Activated T-helper 17 cell treated with anti-CD3 and anti-CD28 coated beads, Interleukin-2, amount 50 U/mL, for 72 hours (primary cell): Measurements from ENCODE around the gene CHN2. TPM values are rescaled to one million over a fixed set of nuclear protein-coding genes. Genes with fewer than 3 reads are reported as not detected.

ENCODE experiments used
- ATAC-seq: fragments of 150-1000 bp; cut with Tn5 transposase; replicated peaks from 2 replicates; pipeline ENCODE4 v1.10.0; 2021; ENCODE audit warnings: mild to moderate bottlenecking, moderate library complexity
- H3K27ac Mint-ChIP-seq: one replicate; pipeline ENCODE4 v1.8.0; 2022; ENCODE audit warnings: mixed read lengths
- H3K27me3 Mint-ChIP-seq: one replicate; pipeline ENCODE4 v1.8.0; 2022; ENCODE audit warnings: mixed read lengths
- H3K36me3 Mint-ChIP-seq: one replicate; pipeline ENCODE4 v1.8.0; 2022; ENCODE audit warnings: low read depth, mild to moderate bottlenecking, mixed read lengths
- H3K4me1 Mint-ChIP-seq: one replicate; pipeline ENCODE4 v1.8.0; 2022; ENCODE audit warnings: mixed read lengths
- H3K4me3 Mint-ChIP-seq: one replicate; pipeline ENCODE4 v1.8.0; 2022; ENCODE audit warnings: mild to moderate bottlenecking, mixed read lengths
- H3K9me3 Mint-ChIP-seq: one replicate; pipeline ENCODE4 v1.8.0; 2022; ENCODE audit warnings: mixed read lengths
- total RNA-seq, 2 donors: library from RNA; stranded (reverse); gene quantifications; one replicate each; pipeline ENCODE4 v1.2.3, GENCODE V29; 2022

The CHN2 gene
- total RNA-seq, 2 donors from 2014 or later, result 0.85 TPM; not detected in 1

DNA sequence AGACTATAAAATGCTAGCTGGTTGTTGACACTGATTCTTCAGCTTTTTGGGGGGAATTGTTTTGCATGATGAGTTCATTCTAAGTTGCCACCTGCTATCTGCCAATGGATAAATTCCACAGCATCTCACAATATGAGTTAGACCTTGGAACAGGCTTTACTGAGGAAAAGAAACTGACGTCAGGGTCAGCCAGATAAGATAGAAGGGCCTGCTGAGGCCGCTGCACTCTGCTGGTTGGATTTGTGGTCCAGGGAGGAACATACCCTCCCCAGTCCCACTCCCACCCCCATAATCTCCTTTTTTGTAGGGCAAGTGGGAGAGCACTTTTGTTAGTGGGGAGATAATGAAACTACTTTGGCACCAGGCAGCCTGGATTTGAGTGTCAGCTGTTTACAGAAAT lies 258.4 kb downstream of the CHN2 start:
- Mint-ChIP-seq H3K36me3 (no peaks in the 10 kb centered on the region), H3K27ac (no peak overlapping the region), H3K4me1 (no peaks in the 10 kb centered on the region), H3K9me3 (no peaks in the 10 kb centered on the region), H3K27me3 (no peaks in the 10 kb centered on the region), H3K4me3 (no peak overlapping the region)
- ATAC-seq, result no peak

DNA sequence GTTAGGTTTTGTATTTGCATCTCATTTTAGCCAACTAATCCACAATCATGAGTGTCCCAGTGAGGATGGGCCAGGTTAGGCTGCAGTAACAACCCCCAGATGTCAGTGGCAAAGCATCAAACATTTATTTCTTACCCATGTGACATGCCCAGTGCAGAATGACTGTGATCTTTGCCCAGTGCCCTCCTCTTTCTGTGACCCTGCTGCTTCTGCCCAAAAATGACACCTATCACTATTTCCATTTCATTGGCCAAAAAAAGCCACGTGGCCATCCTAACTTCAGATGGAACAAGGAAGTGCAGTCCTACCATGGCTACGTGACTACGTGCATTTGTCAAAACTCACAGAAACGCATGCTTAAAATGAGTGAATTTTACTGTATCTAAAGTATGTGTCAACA lies 259.9 kb downstream of the CHN2 start:
- H3K27ac Mint-ChIP-seq, result no peak overlapping the region
- no peak overlapping the region for H3K4me3 Mint-ChIP-seq
- no peaks in the 10 kb centered on the region for H3K36me3 Mint-ChIP-seq
- no peaks in the 10 kb centered on the region for H3K4me1 Mint-ChIP-seq
- H3K9me3 Mint-ChIP-seq, result no peaks in the 10 kb centered on the region
- no peaks in the 10 kb centered on the region for H3K27me3 Mint-ChIP-seq
- ATAC-seq, result no peak

GRCh38 chr7:29454899-29455451 lies 260.4 kb downstream of the CHN2 start:
- no peak for ATAC-seq
- Mint-ChIP-seq H3K4me3 (no peak overlapping the region), H3K4me1 (no peaks in the 10 kb centered on the region), H3K27me3 (no peaks in the 10 kb centered on the region), H3K9me3 (no peaks in the 10 kb centered on the region), H3K36me3 (no peaks in the 10 kb centered on the region), H3K27ac (no peak overlapping the region)

- no peaks in the 10 kb centered on the region for H3K36me3 Mint-ChIP-seq
- H3K27ac Mint-ChIP-seq, result no peak overlapping the region
- H3K27me3 Mint-ChIP-seq, result no peaks in the 10 kb centered on the region
- H3K9me3 Mint-ChIP-seq, result no peaks in the 10 kb centered on the region
- ATAC-seq, result no peak
- H3K4me1 Mint-ChIP-seq, result no peaks in the 10 kb centered on the region
- H3K4me3 Mint-ChIP-seq, result no peak overlapping the region
These were observed 262.6 kb downstream of the CHN2 start for GRCh38 chr7:29457141-29457561.

DNA sequence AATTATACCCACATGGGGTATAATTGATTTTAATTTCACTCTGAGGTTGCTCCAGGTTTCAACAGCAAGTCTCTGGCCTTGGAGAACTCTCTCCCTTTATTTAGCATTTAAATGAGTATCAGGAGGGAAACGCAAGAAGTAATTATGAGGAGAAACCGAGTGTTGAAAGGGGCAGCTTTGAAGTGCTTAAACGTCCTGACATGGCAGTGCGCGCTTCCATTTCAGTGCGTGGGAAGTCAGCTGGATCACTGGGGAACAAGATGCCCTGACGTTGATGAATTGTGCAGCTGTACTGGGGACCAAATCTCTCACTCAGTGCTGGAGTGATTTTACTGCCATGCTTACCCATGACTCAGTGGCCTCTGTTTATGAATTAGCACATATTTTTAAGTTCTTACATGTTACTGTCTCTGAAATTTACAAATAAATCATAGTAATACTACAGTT lies 263.0 kb downstream of the CHN2 start:
- no peak overlapping the region for H3K27ac Mint-ChIP-seq
- H3K4me1 Mint-ChIP-seq, result no peaks in the 10 kb centered on the region
- no peak for ATAC-seq
- H3K27me3 Mint-ChIP-seq, result no peaks in the 10 kb centered on the region
- H3K4me3 Mint-ChIP-seq, result no peak overlapping the region
- no peaks in the 10 kb centered on the region for H3K9me3 Mint-ChIP-seq
- no peaks in the 10 kb centered on the region for H3K36me3 Mint-ChIP-seq

DNA sequence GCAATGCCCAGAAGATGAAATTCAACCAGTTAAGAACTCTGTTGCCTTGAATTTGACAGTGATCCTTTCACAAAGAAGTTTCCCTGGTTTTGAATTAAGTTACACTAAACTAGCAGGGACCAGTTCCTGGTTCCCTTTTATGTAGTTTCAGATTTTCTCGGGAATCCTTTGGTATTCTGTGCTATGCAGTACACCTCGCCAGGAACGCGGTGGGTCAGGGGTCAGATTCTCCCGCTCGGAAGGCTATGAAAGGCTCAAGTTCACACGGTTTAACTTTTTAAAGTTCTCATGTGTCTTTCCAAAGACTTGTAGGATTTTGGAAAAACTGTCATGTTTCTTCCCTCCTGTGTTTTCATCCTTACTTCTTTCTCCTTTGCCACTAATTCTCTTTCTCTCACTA lies 264.4 kb downstream of the CHN2 start:
- H3K4me3 Mint-ChIP-seq, result no peak overlapping the region
- H3K27ac Mint-ChIP-seq, result no peak overlapping the region
- H3K36me3 Mint-ChIP-seq, result no peaks in the 10 kb centered on the region
- H3K9me3 Mint-ChIP-seq, result no peaks in the 10 kb centered on the region
- no peaks in the 10 kb centered on the region for H3K4me1 Mint-ChIP-seq
- no peak for ATAC-seq
- no peaks in the 10 kb centered on the region for H3K27me3 Mint-ChIP-seq

- H3K4me3 Mint-ChIP-seq, result no peak overlapping the region
These were observed 265.0 kb downstream of the CHN2 start for GRCh38 chr7:29459589-29459988.

GRCh38 chr7:29461996-29462395 lies 267.4 kb downstream of the CHN2 start:
- H3K4me1 Mint-ChIP-seq, result no peaks in the 10 kb centered on the region
- H3K36me3 Mint-ChIP-seq, result no peaks in the 10 kb centered on the region
- H3K27me3 Mint-ChIP-seq, result no peaks in the 10 kb centered on the region
- no peak overlapping the region for H3K27ac Mint-ChIP-seq
- no peaks in the 10 kb centered on the region for H3K9me3 Mint-ChIP-seq
- ATAC-seq, result no peak
- no peak overlapping the region for H3K4me3 Mint-ChIP-seq

More at GRCh38 chr7:29459589-29459988, 265.0 kb downstream of the CHN2 start:
- ATAC-seq, result no peak
- Mint-ChIP-seq H3K4me1 (no peaks in the 10 kb centered on the region), H3K27me3 (no peaks in the 10 kb centered on the region), H3K9me3 (no peaks in the 10 kb centered on the region), H3K27ac (no peak overlapping the region), H3K36me3 (no peaks in the 10 kb centered on the region)

- H3K27ac Mint-ChIP-seq, result no peak overlapping the region
- no peaks in the 10 kb centered on the region for H3K4me1 Mint-ChIP-seq
- H3K9me3 Mint-ChIP-seq, result no peaks in the 10 kb centered on the region
- no peak overlapping the region for H3K4me3 Mint-ChIP-seq
- H3K27me3 Mint-ChIP-seq, result no peaks in the 10 kb centered on the region
- no peak for ATAC-seq
- H3K36me3 Mint-ChIP-seq, result no peaks in the 10 kb centered on the region
These were observed 269.1 kb downstream of the CHN2 start for GRCh38 chr7:29463504-29464158.

DNA sequence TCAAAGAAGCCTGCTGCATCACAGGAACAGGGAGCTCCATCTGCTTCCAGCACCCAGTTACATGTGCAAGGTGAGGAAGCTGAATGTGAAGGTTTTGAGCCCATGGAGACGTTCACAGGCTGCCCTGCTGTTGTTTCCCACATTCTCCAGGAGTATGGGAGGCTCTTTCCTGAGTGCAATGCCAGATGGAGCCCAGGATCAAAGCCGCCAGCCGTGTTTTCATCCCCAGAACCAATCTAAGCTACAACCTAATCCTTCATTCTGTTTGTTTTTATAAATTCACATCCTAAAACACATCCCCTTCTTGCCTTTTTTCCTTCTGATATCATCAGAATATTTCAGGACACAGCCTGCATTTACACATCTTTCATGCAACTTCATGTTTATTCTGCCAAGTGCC lies 270.2 kb downstream of the CHN2 start:
- no peaks in the 10 kb centered on the region for H3K9me3 Mint-ChIP-seq
- no peaks in the 10 kb centered on the region for H3K27me3 Mint-ChIP-seq
- H3K4me3 Mint-ChIP-seq, result no peak overlapping the region
- H3K36me3 Mint-ChIP-seq, result no peaks in the 10 kb centered on the region
- ATAC-seq, result no peak
- H3K4me1 Mint-ChIP-seq, result no peaks in the 10 kb centered on the region
- no peak overlapping the region for H3K27ac Mint-ChIP-seq

DNA sequence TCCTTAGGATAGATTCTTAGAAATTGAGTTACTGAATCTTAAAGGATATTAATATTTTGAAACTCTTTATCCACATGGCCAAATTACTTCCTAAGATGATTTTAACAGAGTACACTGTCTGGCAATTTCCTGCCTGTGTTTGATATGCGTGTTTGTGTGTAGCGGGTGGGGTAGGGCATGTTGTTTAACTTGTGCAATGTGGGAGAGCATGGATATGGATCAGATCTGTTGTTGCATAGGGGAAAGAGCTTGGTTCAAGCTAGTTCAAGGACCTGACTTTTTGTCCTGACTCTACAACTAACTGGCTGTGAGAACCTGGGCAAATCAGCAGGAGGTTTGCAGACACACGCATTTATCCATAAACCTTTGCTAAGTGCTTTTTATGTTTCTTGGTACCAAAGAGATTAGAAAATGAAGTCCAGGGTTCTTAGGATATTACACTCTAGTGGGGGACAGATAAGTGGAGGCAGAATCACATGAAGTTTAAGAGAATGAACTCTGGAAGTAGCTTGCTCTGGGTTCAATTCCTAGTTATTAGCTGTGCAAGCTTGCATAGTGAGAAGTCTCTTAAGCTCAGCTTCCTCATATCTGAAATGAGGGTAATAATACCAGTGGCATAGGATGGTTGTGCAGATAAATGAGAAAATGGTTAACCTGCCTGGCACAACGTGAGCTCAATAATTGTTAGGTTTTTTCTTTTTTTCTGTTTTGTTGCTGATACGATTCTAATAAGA lies 272.8 kb downstream of the CHN2 start:
- no peaks in the 10 kb centered on the region for H3K9me3 Mint-ChIP-seq
- no peak overlapping the region for H3K27ac Mint-ChIP-seq
- H3K4me3 Mint-ChIP-seq, result no peak overlapping the region
- H3K4me1 Mint-ChIP-seq, result no peaks in the 10 kb centered on the region
- no peaks in the 10 kb centered on the region for H3K36me3 Mint-ChIP-seq
- no peak for ATAC-seq
- no peaks in the 10 kb centered on the region for H3K27me3 Mint-ChIP-seq

- no peak overlapping the region for H3K27ac Mint-ChIP-seq
- H3K9me3 Mint-ChIP-seq, result no peaks in the 10 kb centered on the region
- H3K4me3 Mint-ChIP-seq, result no peak overlapping the region
- no peaks in the 10 kb centered on the region for H3K27me3 Mint-ChIP-seq
- ATAC-seq, result no peak
- H3K36me3 Mint-ChIP-seq, result no peaks in the 10 kb centered on the region
- no peaks in the 10 kb centered on the region for H3K4me1 Mint-ChIP-seq
These were observed 273.6 kb downstream of the CHN2 start for GRCh38 chr7:29468196-29468595.

GRCh38 chr7:29469281-29469680 lies 274.7 kb downstream of the CHN2 start:
- no peaks in the 10 kb centered on the region for H3K4me1 Mint-ChIP-seq

GRCh38 chr7:29469976-29470557 lies 275.5 kb downstream of the CHN2 start:
- Mint-ChIP-seq H3K4me1 (no peaks in the 10 kb centered on the region), H3K36me3 (no peaks in the 10 kb centered on the region), H3K27me3 (peaks cover 3% of the 10 kb centered on the region), H3K27ac (no peak overlapping the region), H3K4me3 (no peak overlapping the region), H3K9me3 (no peaks in the 10 kb centered on the region)
- no peak for ATAC-seq

More at GRCh38 chr7:29469281-29469680, 274.7 kb downstream of the CHN2 start:
- H3K9me3 Mint-ChIP-seq, result no peaks in the 10 kb centered on the region
- no peak overlapping the region for H3K4me3 Mint-ChIP-seq
- no peak overlapping the region for H3K27ac Mint-ChIP-seq
- ATAC-seq, result no peak
- H3K36me3 Mint-ChIP-seq, result no peaks in the 10 kb centered on the region
- H3K27me3 Mint-ChIP-seq, result peaks cover under 1% of the 10 kb centered on the region
